ENCODE results near the gene SCN4A.

Gene SCN4A

GRCh38 chr17:63960006-63960405, 12.7 kb downstream of the SCN4A start:
- DNase-seq (ENCODE audit: low read depth in 4 of 4, low spot score in 1 of 4), result no peak

- DNase-seq (ENCODE audit: low read depth in 4 of 4, low spot score in 1 of 4), result no peak
Measured at GRCh38 chr17:63956296-63956920, 16.3 kb downstream of the SCN4A start.

DNA sequence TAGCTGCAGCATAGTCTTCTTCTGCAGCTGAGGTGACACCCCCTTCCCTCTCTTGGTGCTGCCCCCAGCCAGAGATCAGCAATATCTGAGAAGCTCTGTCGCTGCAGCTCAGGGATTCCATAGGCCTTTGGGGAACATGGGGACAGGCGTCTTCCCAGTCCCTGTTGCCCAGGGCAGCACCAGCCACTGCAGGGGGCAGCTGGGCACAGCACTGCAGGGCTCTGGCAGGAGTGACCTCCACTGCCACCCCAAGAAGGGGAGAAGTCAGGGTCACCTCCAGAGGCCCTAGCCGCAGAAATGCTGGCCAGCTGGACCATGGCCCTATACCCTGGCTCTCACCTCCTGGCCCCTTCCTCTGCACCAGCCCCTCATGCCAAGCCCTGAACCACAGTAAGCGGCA, 16.9 kb downstream of the SCN4A start:
- DNase-seq (ENCODE audit: low read depth in 4 of 4, low spot score in 1 of 4), result no peak

DNA sequence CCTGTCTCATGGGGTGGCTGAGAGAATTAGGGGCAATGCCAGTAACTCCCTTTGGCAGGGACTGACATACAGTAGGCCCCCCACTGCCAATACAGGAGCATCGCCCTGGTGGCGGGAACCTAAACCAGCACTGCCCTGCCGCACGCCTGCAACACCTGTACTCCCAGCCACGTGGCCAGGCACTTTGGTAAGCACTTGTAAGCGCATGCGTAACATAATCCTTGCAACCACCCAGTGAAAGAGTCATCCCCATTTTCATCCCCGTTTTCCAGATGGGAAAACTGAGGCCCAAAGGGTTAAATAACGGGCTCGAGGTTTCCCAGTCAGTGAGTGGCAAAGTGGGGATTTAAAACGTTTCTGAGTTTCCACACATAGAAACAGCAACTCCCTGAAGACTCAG, 17.5 kb downstream of the SCN4A start:
- no peak for DNase-seq (ENCODE audit: low read depth in 4 of 4, low spot score in 1 of 4)

GRCh38 chr17:63954402-63955063, 18.2 kb downstream of the SCN4A start:
- no peak for DNase-seq (ENCODE audit: low read depth in 4 of 4, low spot score in 1 of 4)

DNA sequence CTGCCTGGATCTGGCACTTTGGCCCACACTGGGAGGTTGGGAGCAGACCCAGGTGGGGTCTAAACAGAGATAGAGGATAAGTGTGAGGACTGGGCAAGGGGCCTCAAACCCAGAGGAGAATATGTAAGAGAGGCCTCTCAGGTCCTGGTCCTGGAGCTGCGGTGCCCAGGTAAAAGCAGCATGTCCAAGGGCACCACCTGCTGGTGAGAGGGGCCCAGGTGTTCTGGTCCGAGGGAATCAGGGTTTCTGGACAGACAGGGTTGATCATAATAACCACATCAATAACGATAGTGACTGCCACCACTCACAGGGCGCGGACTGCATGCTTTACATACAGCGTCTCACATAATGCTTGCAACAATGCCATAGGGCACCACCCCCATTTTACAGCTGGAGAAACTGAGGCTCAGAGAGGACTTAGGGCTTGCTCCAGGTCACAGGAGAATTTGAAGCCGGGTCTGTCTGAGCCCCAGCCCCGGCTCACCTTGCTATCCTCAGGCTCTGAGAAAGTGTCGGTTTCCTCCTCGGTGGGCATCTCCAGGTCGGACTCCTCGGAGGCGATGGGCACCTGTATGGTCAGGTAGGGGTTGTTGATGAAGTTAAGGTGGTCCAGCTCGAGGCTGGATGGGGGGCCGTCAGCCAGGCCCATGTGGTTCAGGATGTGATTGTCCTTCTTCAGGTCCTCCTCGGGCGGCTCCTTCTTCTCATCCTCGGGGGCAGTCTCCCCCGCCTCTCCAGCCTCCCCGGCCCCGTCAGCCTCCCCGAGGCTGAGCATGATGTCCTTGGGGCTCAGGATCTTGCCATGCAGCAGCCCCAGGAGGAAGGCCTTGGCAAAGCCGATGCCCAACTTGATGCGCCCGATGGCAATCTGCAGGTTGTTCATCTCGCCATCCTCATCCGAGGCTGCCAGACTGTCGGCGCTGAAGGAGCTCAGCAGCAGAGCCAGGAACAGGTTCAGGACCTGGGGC, 21.5 kb downstream of the SCN4A start:
- DNase-seq (ENCODE audit: low read depth in 4 of 4, low spot score in 1 of 4), result no peak

DNA sequence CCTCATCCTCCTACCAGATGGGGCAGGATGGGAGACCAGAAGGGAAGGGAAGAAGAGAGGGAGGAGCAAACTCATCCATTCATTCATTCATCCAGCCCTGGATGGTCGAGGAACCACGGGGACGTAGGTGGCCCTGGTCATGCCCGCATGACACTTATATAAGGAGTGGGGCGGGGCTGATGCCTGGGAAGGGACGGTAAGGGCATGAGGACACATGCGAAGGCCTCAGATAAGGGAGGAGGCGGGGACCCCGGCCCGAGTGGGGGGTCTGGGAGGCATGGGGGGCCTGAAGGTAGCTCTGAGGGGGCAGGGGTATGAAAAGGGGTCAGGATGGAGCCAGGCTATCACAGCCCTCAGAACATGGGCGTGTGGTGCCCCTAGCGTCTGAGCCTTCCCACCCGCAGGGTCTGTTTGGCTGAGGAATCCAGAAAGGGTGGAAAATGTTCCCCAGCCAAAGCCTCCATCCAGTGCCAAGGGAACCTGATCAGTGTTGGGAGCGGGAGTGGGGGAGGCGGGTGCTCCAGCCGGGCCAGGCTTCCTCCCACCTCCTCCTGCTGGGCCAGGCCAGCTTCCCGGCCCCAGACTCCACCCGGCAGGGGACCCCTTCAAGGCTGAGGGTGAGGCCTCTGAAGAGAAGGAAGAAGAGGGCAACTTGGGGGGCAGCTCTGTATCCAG, 23.0 kb downstream of the SCN4A start:
- no peak for DNase-seq (ENCODE audit: low read depth in 4 of 4, low spot score in 1 of 4)

- no peak for DNase-seq (ENCODE audit: low read depth in 4 of 4, low spot score in 1 of 4)
Measured at GRCh38 chr17:63948521-63948920, 24.2 kb downstream of the SCN4A start.

- DNase-seq (ENCODE audit: low read depth in 4 of 4, low spot score in 1 of 4), result no peak
Measured at GRCh38 chr17:63947711-63948330, 24.9 kb downstream of the SCN4A start.

DNA sequence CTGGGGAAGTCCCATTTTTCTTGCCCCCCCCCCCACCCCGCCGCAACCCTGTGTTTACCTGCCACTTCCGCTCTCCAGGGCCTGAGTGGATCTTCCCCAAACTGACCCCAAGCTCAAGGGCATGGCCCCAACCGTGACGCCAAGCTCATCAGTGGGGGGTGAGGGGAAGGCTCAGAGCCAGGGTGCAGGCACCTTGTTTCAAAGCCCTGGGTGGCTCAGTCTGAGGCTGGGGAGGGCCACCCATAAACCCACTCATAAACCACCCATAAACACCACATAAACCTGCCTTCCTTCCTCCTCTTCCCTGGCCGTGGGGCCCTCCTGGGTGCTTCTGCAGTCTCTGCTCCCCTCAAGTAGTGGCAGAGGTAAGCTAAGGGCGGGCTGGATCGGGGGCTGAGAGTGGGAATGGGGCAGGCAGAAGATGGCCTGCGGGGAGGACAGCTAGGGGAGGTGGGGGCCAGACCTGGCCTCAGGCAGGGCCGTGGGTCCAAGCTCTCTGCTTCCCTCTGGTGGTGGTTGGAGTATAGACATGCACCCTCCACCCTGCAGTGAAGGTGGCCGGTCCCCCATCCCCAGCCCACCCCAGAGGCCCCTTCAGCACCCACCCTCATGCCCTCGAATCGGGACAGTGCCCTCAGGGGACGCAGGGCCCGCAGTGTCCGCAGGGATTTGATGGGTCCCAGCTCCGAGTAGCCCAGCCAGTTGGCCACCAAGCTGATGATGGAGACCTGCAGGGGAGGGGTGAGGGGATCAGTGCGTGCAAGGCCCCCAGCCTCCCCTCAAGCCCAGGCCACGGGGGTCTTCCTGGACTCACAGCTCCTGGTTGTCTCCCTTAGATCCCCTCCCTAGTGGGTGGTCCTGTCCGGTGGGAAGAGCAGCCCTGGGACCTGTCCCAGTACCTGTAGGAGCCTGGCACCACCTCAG, 26.0 kb downstream of the SCN4A start:
- peak; percentile 39 to 50 (median 43) for DNase-seq (ENCODE audit: low read depth in 4 of 4, low spot score in 1 of 4)

DNA sequence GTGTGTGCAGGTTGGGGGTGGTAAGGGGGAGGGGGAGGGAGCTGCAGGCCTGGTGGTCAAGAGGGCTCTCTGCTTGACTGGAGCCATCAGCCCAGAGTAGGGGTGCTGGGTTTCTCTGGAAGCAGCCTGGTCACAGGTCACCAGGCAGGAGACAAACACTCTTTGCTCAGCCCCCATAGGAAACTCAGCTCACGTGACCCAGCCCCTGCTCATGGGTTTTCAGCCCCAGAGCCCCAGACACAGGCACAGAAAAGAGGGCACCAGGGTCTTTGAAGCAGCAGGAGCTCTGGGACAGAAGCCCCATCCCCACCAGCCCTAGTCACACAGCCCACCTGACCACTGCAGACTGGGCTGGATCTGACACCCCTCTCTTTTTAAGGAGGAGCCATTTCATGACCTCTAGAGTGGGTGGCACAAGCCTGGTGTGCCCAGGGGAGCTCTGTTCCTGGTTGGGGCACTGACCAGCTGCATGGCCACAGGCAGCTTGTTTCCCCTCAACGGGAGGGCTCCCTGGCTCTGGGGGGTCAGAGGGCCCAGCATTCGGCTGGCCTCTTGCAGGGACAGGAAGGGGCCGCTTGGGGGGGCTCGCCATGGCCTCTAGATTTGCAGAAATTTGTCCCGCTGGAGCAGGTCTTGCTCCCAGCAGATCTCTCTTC, 26.8 kb downstream of the SCN4A start:
- DNase-seq (ENCODE audit: low read depth in 4 of 4, low spot score in 1 of 4), result no peak

DNA sequence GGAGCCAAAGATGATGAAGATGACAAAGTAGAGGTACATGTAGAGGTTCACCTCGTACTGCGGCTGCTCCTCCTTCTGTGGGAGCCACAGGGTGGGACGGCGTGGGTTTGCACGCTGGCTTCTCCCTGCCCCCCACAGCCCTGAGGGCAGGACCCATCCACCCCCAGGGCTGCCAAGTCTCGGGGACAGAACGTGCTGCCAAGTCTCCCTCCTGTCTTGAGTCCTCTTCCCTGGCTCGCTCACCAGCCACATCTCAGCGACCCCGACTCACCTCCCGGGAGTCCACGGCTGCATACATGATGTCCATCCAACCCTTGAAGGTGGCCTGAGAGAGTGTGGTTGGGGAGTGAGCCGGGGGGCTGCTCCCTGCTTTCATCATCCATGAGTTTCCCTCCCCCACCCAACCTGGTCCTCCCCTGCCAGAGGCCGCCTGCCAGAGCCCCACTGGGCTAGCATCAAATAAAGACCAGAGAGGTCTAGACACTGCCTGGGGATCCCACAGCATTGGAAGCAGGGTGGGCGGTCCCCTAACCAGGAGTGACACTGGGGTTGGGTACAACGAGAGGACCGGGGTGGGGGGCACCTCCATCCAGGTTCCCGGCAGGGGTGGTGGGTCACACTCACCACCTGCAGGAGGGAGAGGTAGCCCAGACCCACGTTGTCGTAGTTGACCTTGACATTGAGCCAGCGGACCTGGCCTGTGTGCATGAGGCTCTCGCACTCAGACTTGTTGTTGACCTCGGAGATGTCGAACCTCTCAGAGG, 27.8 kb downstream of the SCN4A start:
- DNase-seq (ENCODE audit: low read depth in 4 of 4, low spot score in 1 of 4), result no peak

DNA sequence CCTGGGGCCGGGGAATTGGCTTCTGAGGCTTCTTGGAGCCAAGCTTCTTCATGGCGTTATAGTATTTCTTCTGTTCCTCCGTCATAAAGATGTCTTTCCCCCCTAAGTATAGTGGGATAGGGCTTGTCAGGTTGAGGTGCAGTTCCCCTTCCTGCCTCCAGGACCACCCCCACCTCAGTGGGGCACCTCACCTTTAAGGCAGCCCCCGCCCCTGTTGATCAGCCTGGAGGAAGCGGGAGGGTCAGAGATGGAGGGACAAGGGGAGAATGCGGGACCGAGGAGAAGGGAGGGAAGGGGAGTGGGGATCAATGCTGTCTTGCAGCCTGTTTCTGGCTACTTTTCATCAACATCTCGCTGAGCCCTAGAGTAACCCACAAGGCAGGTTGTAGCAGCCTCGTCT, 29.0 kb downstream of the SCN4A start:
- DNase-seq (ENCODE audit: low read depth in 4 of 4, low spot score in 1 of 4), result no peak

- DNase-seq (ENCODE audit: low read depth in 4 of 4, low spot score in 1 of 4), result no peak
Measured at GRCh38 chr17:63942309-63942985, 30.3 kb downstream of the SCN4A start.

DNA sequence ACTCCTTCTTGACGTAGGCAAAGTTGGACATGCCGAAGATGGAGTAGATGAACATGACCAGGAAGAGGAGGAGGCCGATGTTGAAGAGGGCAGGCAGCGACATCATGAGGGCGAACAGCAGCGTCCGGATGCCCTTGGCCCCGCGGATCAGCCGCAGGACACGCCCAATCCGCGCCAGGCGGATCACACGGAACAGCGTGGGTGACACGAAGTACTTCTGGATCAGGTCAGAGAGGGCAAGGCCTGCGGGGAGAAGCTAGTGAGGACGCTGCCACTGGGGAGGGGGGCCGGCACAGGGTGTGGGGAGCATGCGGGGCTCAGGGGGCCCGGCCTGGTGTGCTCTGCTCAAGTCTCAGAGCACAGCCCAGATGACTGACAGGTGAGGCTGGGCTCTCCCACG, 31.0 kb downstream of the SCN4A start:
- DNase-seq (ENCODE audit: low read depth in 4 of 4, low spot score in 1 of 4), result no peak

DNA sequence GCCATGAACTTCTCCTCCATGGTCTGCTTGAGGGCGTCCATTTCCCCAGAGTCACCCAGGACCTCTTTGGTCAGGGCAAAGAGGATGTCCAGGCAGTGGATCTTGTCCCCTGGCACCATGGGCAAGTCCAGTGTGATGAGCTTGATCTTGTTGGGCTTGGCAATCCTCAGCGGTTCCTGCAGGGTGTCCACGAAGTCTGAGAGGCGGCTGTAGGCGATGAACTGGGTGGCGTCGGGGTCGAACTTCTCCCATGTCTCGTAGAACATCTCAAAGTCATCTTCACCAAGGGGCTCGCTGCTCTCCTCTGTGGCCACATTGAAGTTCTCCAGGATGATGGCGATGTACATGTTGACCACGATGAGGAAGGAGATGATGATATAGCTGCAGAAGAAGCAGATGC, 31.6 kb downstream of the SCN4A start:
- no peak for DNase-seq (ENCODE audit: low read depth in 4 of 4, low spot score in 1 of 4)

- DNase-seq (ENCODE audit: low read depth in 4 of 4, low spot score in 1 of 4), result no peak
Measured at GRCh38 chr17:63940584-63940983, 32.1 kb downstream of the SCN4A start.

GRCh38 chr17:63939884-63940283, 32.8 kb downstream of the SCN4A start:
- no peak for DNase-seq (ENCODE audit: low read depth in 4 of 4, low spot score in 1 of 4)
